Measurements from ENCODE around the gene CYP27C1.

CYP27C1 gene

GRCh38 chr2:127191331-127192219 is 28.5 kb downstream of the CYP27C1 start:
- no peak for DNase-seq

- DNase-seq: no peak
These were observed 31.3 kb downstream of the CYP27C1 start for GRCh38 chr2:127188797-127189196.

GRCh38 chr2:127187831-127188230 is 32.3 kb downstream of the CYP27C1 start:
- no peak for DNase-seq

- no peak for DNase-seq
These were observed 32.9 kb downstream of the CYP27C1 start for GRCh38 chr2:127187081-127187775.

- no peak for DNase-seq
These were observed 34.4 kb downstream of the CYP27C1 start for GRCh38 chr2:127185705-127186104.

- no peak for DNase-seq
These were observed 35.0 kb downstream of the CYP27C1 start for GRCh38 chr2:127185093-127185492.

- no peak for DNase-seq
These were observed 36.3 kb downstream of the CYP27C1 start for GRCh38 chr2:127183771-127184170.

GRCh38 chr2:127182626-127183458 is 37.3 kb downstream of the CYP27C1 start:
- DNase-seq: no peak

GRCh38 chr2:127181851-127182250 is 38.2 kb downstream of the CYP27C1 start:
- no peak for DNase-seq

GRCh38 chr2:127179766-127180165 is 40.3 kb downstream of the CYP27C1 start:
- DNase-seq: no peak

- no peak for DNase-seq
These were observed 42.4 kb downstream of the CYP27C1 start for GRCh38 chr2:127177617-127178263.

GRCh38 chr2:127176371-127177311 is 43.5 kb downstream of the CYP27C1 start:
- DNase-seq: no peak

- DNase-seq: no peak
These were observed 44.2 kb downstream of the CYP27C1 start for GRCh38 chr2:127175751-127176354.

GRCh38 chr2:127175041-127175721 is 44.9 kb downstream of the CYP27C1 start:
- no peak for DNase-seq

GRCh38 chr2:127174640-127175039 is 45.5 kb downstream of the CYP27C1 start:
- DNase-seq: no peak

GRCh38 chr2:127174136-127174535 is 46.0 kb downstream of the CYP27C1 start:
- DNase-seq: no peak

GRCh38 chr2:127173057-127173456 is 47.0 kb downstream of the CYP27C1 start:
- DNase-seq: no peak

- no peak for DNase-seq
These were observed 47.8 kb downstream of the CYP27C1 start for GRCh38 chr2:127172306-127172705.

- no peak for DNase-seq
These were observed 49.5 kb downstream of the CYP27C1 start for GRCh38 chr2:127170452-127171197.

GRCh38 chr2:127170021-127170420 is 50.1 kb downstream of the CYP27C1 start:
- DNase-seq: no peak
